SIG-M5 (cell line): ENCODE results near the gene IL4R.

Experiments used
- DNase-seq: peaks from one replicate; lab custom pipeline; 2025; lab: John Stamatoyannopoulos, UW

The IL4R gene

DNA sequence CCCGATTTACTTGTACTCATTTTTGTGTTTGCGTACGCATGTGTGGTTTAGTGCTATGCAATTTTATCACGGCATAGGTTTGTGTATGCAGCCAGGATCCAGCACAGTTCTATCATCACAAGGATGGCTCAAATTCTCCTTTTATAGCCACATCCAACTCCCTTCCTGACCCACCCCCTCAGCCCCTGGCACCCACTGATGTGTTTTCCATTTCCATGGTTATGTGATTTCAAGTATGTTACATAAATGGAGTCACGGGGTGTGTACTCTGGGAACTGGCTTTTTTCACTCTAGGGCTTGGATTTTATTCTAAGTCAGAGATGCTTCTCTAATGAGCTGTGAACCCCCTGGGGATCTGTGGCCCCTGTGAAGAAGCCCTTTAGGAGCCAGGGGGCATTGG lies 16.8 kb downstream of the IL4R start:
- no peak for DNase-seq

DNA sequence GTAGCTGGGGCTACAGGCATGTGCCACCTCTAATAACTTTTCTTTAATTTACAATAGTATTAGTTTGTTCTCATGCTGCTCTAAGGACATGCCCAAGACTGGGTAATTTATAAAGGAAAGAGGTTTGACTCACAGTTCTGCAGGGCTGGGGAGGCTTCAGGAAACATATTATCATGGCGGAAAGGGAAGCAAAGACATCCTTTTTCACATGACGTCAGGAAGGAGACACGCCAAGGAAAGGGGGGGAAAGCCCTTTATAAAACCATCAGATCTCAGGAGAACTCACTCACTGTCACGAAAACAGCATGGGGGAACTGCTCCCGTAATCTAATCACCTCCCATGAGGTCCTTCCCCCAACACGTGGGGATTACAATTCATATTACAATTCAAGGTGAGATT lies 18.3 kb downstream of the IL4R start:
- DNase-seq, result no peak

DNA sequence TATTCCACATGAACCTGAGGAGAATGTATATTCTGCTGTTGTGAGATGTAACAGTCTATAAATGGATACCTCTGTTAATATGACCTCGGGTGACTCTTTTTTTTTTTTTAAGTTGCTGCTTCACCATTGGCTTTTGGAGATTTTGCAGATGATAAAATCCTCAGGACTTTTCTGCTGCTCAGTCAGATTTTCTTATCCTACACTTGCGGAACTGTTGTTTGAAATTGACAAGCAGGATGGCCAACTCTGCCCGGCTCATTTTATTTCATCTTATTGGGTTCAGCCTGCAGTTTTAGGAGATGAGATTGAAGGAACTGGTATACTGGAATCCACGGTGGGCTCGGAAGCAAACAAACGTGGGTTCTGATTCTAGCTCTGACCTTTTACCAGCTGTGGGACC lies 19.3 kb downstream of the IL4R start:
- DNase-seq, result no peak

DNA sequence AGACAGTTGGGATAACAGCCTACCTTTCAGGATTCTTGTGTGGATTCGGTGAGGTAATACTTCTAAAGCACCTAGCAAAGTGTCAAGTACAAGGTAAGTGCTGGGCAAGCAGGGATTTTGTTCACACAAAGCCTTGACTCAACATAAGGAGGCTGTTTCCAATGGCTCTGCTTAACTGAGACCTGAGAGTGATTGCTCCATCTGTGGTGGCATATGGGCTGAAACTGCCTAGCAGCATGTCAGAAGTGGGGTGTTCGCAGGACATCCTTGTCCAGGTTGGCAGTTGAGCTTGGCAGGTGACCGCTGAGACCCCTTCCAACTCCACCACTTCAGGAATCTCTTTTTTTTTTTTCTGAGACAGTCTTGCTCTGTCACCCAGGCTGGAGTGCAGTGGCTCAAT lies 19.8 kb downstream of the IL4R start:
- DNase-seq, result no peak

DNA sequence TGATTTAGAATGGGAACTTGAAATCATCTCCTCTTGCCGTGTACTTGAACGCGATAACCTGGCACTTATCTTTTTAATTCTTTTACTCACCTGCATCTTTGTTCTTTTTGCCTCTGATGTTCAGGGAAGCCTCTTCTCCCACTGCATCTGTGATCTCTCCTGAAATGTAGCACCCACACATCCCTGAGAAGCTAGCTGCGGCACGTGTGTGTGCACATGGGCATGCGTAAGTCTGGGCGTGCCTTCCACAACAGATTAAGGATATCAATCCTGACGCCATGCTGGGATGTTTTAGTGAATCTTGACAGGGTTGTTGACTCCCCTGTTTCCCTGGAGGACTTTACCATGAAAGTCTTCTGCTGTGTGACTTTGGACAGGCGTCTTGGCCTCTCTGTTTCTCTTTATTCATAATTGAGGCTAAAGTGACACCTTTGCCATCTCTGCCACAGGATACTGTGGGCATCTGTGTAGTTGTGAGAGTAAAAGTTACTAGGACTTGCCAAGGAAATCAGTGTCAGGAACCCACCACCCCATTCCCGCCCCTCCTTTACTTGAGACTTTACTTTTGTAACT lies 20.5 kb downstream of the IL4R start:
- DNase-seq, result no peak

DNA sequence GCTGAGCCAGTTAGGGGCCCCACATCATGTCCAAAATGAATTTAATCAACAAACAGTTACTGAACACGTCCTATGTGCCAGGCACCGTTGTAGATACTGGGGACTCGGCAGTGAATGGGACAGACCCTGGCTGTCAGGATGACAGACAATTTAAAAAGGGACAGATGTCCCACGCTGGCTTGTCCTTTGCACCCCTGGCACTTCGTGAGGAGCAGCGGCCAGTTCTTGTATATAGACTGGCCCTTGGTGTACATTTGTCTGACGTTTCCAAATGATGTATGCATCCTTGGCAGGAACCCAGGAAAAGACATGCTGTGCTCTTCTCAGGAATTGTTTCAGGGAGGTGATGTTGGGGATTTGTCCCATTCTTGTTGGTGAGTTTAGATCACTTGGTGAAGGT lies 21.1 kb downstream of the IL4R start:
- DNase-seq, result no peak

DNA sequence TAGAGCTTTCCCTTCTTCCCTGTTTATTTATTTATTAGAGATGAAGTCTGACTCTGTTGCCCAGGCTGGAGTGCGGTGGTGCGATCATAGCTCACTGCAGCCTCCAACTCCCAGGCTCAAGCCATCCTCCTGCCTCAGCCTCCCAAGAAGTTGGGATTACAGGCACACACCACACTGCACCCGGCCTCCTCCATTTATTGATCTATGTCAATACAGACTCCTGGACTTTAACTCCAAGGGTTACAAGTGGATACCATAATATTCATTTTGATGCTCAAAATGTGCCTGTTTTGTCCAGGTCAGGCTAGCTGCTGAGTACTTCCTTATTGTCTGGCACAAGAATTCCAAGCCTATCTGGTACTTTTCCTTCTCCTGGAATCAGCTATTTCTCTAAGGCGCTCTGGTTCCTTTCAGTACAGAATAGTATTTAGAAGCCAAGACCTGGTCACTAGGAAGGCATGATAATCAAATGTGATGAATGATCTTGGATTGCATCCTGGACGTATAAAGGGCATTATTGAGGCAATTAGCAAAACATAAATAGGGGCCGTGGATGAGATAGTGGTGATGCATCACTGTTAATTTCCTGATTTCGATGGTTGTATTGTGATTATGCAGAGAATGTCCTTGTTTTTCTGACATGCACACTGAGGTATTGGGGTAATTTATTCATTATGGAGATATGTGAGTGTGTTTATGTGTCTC lies 21.7 kb downstream of the IL4R start:
- no peak for DNase-seq

DNA sequence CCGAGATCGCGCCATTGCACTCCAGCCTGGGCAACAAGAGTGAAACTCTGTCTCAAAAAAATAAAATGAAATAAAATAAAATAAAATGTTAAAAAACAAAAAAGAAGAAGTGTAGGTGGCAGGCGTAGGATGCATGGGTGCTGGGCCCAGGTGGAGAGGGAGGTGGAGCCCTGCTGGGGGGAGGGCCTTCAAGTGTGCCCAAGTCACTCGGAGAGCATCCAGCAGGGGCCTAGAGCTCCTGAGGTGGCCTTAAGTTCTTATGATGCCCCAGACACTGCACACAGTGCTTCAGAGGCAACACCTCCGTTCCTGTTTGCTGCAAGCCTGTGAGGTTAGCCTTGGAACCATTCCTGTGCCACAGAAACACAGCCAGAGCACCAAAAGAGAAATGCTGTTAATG lies 23.2 kb downstream of the IL4R start:
- DNase-seq, result no peak

DNA sequence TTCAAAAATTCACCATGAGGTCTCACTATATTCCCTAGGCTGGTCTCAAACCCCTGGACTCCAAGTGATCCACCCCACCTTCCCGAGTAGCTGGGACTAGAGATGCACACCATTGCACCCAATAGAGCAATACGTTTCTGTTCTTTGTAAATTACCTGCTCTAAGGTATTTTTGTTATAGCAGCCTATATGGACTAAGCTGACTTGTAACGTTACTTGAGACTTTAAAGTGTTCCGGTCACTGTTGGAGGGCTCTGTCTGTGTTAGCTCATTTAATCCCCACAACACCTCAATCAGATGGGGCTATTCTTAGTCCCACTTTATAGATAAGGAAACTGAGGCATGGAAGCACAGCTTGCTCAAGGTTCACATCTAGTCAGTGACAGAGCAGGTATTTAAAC lies 25.4 kb downstream of the IL4R start:
- DNase-seq, result no peak

DNA sequence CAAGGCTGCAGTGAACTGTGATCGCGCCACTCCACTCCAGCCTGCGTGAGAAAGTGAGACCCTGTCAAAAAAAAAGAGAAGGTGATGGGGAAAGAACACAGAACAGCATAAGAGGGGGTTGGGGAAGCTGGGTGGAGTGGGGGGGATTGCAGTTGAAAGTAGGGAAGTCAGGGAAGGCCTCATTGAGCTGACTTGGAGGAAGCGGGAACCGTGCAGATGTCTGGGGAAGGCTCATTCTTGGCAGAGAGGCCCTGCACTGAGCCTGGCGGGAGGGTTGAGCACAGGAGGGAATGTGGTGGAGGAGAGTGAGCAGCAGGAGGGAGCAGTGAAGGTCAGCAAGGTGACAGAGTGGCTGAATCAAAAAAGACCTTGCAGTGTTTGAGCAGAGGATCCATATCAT lies 26.9 kb downstream of the IL4R start:
- no peak for DNase-seq

DNA sequence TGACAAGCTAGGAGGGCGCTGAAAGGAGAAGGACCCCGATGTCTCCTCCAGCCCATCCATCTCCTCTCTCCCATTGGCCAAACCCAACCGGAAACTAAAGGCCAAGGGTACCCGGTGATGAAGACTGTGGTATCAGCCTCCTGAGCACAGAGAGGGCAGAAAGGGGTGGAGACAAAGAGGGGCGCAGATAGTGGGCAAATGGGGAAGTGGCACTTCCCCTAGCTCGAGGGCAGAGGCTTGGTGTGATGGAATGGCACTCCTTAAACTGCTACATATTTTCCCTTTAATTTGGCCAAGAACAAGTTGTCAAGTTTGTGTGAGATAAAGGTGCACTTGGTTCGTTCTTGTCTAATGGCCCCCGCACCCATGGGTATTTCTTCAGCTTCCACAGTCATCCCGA lies 27.8 kb downstream of the IL4R start:
- DNase-seq, result no peak

DNA sequence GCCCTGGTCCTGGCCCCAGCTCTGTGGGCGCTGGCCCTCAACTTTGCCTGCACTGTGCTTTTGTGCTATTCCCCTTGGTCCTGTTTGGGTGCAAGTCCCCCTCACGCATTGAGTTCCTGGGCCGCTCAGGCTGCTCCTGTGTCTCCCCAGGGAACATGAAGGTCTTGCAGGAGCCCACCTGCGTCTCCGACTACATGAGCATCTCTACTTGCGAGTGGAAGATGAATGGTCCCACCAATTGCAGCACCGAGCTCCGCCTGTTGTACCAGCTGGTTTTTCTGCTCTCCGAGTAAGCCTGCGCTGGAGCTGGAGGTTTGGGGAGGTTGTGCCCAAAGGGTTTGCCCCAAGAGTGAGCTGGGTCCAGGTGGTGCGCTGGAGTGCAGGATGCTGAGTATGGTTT lies 28.2 kb downstream of the IL4R start:
- DNase-seq, result no peak

DNA sequence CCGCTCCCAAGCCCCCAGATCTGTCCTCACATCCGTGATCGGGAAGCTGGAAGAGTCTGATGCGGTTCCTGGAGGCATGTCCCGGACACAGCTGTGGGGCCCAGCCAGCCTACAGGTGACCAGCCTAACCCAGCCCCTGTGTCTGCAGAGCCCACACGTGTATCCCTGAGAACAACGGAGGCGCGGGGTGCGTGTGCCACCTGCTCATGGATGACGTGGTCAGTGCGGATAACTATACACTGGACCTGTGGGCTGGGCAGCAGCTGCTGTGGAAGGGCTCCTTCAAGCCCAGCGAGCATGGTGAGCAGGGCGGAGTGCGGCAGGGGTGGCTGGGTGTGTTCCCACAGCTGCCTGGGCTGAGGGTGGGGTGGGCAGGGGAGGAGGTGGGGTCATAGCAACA lies 30.9 kb downstream of the IL4R start:
- DNase-seq, result no peak

DNA sequence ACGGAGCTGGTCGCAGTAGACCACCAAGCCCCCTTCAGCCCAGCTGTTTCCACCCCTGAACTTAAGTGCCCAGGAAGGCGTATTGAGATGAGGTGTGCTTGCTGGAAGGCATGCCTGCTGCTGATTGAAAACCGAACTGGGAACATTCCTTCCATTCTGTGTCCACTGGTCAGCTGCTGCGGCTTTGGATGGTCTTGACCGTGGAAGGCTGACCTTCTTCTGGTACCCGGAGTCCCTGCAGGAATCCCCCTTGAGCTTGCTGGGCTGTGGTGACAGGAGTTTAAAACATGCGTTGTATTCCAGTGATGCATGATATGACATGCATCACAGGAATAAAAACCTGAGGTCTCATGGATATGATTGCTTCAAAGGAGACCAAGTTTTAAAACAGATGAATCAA lies 31.4 kb downstream of the IL4R start:
- no peak for DNase-seq

DNA sequence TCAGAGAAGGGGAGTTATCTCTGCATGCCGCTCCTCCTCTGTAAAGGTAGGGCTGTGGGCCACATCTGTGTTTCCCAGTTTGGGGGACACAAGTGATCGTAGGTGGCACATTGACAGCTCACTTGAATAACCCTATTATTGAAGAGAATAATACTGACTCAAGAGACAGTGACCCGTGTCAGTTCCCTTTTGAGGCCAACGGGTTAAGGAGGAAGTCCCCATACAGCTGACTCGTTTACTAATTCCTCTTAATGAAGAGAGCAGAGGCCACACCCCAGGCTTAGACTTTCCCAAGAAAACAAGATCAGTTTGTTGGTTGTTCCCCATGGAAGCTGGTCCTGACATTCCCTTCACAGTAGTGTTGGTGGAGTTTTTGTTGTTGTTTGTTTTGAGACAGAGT lies 33.0 kb downstream of the IL4R start:
- DNase-seq, result no peak

DNA sequence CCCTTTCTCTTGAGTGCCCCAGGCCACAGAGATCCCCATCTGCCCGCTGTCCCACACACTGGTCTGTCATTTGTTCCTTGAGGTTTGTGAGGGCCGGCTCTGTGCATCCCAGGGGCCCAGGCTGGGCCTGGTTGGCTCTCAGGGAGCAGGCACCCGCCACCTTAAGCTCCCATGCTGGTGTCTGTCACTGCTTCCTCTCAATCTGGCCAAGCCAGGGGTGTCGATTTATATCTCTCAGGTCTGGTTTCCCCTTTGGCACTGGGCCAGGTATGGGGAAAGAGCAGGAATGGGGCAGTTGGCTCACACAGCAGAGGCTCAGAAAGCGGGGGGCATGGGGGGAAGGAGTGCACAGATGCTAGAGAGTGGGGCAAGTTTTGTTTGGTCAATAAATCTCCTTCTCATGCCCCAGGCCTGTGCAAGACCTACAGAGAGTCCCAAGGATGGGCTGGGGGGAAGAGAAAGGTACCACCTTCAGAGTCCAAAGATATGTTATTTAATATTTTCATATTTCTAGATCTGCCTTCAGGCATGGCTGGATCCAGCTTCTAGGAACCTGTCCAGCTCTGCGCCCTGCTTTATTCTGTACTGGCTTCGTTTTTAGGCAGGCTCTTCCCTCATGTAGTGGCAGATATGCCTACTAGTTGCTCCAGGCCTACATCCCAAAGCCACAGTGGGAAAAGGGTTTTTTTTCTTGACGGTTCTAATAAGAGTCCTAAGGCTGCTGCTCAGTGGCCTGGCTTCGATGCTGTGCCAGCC lies 34.3 kb downstream of the IL4R start:
- DNase-seq, result no peak

DNA sequence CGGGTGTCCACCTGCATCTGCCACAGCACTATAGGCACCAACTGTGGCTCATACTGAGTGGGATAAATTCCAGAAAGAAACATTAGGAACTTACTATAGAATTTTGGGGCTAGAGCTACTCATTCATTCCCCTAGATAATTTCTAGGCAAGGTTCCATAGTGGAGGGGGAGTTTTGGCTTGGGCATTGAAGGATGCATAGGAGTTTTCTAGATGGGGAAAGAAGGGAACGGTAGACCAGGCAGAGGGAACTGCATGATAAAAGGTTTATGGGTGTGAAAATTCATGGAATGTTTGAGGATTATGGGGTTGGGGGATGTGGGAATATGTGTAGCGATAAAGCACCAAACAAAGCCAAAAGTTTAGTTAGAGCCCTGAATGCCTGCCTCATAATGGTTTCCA lies 35.5 kb downstream of the IL4R start:
- DNase-seq, result no peak

DNA sequence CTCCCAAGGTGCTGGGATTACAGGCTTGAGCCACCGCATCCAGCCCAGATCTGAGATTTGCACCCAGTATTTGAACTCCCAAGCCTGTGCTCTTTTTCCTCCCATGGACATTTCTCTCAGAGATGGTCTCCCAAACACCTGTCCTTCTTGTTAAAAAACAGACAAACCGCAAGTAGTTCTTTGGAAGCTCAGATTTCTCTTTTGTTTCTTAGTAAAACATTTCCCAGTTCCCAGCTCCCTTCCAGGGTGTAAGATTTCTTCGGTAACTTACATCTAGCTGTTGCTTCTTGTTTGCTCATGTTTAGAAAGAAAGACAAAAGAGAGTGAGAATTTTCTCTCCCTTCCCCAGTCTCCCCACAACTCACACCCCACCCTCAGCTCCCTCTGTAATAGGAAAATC lies 36.2 kb downstream of the IL4R start:
- no peak for DNase-seq

DNA sequence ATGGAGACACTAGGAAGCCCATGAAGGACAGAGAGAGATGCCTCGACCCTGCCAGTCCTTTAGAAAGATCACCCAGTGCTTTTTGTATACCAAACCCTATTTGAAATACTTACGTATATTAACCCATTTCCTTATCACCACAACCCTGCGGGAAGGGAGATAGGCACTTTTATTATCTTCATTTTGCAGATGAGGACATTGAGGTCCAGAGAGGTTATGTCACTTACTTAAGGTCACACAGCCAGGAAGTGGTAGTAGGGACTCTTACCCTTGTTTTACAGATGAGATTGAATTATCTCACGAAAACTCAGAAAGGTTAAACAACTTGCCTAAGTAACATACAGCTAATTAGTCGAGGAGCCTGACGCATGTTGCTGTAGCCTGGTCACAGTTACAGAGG lies 38.2 kb downstream of the IL4R start:
- DNase-seq, result no peak

DNA sequence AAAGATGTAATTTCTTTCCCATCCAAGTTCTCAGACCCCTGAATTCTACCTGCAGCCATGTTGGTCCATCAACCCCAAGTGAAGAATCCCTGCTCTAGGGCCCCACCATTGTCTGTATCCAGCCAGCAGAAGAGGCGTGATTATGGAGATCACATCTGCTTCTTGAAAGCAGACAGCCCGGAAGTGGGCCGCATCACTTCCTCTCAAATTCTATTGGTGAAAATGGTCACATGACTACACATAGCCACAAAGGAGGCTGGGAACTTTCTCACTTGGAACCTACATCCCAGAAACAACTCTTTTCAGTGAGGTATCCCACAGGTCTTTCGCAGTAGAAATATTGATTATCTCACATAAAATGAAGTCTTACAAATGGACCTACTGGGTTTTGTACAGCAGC lies 40.1 kb downstream of the IL4R start:
- no peak for DNase-seq

DNA sequence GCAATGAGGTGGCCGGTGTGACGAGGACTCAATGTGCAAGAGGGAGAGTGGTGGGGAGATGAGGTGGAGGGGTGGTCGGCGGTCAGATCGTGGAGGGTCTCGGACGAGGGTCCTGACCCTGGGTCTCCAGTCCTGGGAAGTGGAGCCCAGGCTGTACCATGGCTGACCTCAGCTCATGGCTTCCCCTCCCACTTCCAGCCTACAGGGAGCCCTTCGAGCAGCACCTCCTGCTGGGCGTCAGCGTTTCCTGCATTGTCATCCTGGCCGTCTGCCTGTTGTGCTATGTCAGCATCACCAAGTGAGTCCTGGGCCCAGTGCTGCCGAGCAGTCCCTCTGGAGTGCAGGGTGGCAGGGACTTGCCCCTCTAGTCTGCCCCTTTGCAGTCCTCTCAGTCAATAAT lies 41.8 kb downstream of the IL4R start:
- DNase-seq, result no peak

DNA sequence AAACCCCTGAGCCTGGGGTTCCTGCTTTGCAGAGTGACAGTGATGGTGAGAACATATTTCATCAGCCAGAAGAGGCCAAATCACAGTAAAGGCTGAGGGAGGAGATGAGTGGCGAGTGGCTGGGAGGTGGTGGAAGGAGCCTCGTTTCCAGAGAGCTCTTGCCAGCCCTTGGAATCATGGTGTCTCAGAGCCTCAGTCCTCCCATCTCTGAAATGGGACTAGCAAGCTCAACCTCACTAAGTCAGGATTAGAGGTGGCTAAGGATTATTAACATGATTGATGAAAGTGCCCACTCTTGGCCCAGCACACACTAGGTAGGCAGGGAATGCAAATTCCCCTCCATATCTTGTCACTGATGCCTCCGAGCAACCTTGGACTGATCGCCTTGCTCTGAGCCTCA lies 43.0 kb downstream of the IL4R start:
- no peak for DNase-seq

DNA sequence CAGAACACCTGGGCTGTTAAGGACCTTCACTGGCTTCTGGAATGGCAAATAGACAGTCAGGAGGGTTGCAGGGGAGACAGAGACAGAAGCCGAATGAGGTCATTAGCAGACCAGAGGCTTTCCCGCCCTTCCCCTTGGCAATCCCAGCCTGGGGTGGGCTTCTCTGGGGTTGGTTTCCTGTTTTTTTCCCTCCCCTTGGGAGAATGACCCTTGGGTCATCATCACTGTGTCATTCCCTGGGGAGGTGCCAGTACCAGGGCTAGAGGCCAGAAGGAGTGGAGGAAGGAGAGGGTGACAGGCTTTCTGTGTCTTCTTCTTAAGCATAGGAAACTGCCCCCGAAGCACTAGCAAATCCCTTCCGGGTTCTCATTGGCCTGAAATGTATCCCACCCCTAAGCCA lies 45.3 kb downstream of the IL4R start:
- DNase-seq, result no peak

DNA sequence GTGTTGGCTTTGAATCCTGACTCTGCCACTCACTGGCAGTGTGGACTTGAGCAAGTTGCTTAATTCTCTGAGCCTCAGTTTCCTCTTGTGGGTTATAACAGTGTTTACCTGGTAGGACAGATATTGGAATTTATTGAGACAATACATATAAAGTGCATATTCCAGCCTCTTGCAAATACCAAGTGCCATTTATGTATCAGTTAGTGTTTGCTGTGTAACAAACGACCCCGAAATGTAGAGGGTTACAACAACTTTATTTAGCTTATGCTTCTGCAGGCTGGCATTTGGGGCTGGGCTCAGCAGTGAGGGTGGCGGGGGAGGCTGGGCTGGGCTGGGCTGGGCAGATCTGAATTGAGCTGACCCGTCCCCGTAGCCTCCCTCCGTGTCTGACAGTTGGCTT lies 45.8 kb downstream of the IL4R start:
- DNase-seq, result no peak
